GM21528 (cell line): ENCODE measurements around the gene IRF2.

Source experiments
- ATAC-seq: cut with Tn5 transposase; IDR thresholded peaks from one replicate; pipeline ENCODE4 v1.9.1; 2021; ENCODE audit warnings: mild to moderate bottlenecking, moderate library complexity; ENCODE audit not compliant: unreplicated experiment, low FRiP score

The IRF2 gene

DNA sequence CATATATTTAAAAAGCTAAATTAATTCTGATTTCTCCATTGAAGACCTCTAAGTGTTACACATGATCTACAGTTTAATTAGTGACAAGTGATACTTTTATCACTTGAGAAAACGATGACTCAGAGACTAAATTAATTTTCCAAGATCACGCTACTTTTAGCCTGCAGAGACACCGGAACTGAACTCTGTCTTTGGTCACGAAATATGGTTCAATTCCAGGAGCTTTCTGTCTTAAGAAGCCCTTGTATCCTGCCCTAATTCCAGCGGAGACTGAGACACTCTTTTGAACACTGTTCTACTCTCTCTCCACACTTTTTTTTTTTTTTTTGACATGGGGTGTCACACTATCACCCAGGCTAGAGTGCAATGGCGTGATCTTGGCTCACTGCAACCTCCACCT lies 63.6 kb downstream of the IRF2 start:
- ATAC-seq, result no peak

- ATAC-seq, result no peak
These were observed 64.2 kb downstream of the IRF2 start for GRCh38 chr4:184409911-184410692.

DNA sequence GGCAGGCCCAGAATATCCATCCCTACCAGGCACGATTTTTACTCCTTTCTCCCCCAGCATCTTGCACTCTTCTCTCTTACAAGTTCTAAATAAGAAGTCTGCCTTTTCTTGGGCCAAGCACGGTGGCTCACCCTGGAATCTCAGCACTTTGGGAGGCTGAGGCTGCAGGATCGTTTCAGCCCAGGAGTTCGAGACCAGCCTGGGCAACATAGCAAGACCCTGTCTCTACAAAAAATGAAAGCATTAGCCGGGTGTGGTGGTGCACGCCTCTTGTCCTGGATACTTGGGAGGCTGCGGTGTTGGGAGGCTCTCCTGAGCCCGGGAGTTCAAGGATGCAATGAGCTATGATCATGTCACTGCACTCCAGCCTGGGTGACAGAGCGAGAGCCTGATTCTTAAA lies 64.8 kb downstream of the IRF2 start:
- no peak for ATAC-seq

- no peak for ATAC-seq
These were observed 65.7 kb downstream of the IRF2 start for GRCh38 chr4:184408684-184409081.

DNA sequence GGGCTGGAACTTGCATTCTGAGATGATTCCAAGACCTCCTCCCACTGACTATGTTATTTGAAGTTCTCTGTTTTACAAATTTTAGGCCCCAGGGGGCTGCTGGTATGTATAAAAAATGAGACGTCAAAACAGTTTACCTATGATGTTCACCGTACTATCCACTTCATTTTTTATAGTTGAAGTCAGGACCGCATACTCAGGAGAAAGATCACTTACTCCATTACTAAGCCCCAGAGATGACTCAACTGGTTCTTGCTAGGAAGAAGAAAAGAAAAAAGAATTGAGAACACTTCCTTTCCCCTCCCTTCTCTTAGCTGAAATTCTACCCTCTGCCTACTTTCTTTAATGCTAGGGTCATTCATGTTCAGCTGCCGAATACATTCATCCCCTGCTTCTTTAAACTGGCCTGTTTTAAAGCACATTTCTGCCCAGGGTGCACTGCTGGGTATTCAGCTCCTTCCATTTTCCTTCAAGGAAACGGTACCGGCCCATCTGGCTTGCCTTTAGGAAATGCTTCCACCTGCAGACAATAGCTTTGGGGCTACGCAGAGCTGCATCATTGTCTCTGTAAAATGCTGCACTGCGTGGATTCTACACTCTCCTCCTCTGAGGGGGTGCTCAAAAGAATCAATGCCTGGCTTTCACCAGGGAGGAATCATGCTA lies 66.2 kb downstream of the IRF2 start:
- ATAC-seq, result no peak

- no peak for ATAC-seq
These were observed 67.4 kb downstream of the IRF2 start for GRCh38 chr4:184406958-184407391.

DNA sequence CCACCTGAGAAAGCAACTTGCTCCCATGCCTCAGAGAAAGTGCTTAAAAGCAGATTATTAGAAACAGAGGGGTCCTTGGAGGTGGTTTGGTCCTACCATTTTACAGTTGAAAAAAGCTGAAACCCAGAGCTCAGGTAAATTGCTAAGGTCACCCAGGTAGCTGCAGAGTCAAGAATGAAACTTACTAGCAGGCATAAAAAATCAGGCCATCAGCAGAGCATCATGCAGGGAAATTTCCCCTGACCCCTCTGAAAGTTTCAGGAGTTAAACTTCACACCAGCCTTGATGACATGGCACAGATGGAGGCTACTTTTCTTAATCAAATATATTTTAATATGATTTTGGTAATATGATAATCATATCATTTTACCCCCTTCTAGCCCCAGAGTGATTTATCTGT lies 70.3 kb downstream of the IRF2 start:
- no peak for ATAC-seq

- ATAC-seq, result no peak
These were observed 71.0 kb downstream of the IRF2 start for GRCh38 chr4:184403384-184403781.

- ATAC-seq, result no peak
These were observed 71.5 kb downstream of the IRF2 start for GRCh38 chr4:184402740-184403383.

GRCh38 chr4:184402239-184402638 lies 72.1 kb downstream of the IRF2 start:
- no peak for ATAC-seq

GRCh38 chr4:184401397-184402171 lies 72.8 kb downstream of the IRF2 start:
- ATAC-seq, result no peak

GRCh38 chr4:184400891-184401290 lies 73.5 kb downstream of the IRF2 start:
- ATAC-seq, result no peak

- no peak for ATAC-seq
These were observed 73.9 kb downstream of the IRF2 start for GRCh38 chr4:184400375-184400870.

DNA sequence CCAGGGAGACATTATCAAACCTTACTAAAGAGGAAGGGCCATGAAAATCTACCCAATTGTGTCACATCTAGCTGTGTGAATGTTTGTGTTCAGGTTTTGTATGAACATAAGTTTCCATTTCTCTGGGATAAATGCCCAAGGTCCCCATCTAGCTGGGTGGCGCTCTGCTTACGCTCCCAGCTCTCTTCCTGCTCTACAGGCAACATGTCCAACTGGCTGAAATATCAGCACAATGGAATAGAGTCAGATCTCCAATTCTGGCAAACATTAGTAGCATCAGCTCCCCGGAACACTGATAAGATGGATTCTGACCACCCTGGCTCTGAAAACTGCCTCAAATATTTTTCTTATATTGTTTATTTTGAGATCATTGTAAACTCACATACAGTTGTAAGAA lies 74.8 kb downstream of the IRF2 start:
- no peak for ATAC-seq

DNA sequence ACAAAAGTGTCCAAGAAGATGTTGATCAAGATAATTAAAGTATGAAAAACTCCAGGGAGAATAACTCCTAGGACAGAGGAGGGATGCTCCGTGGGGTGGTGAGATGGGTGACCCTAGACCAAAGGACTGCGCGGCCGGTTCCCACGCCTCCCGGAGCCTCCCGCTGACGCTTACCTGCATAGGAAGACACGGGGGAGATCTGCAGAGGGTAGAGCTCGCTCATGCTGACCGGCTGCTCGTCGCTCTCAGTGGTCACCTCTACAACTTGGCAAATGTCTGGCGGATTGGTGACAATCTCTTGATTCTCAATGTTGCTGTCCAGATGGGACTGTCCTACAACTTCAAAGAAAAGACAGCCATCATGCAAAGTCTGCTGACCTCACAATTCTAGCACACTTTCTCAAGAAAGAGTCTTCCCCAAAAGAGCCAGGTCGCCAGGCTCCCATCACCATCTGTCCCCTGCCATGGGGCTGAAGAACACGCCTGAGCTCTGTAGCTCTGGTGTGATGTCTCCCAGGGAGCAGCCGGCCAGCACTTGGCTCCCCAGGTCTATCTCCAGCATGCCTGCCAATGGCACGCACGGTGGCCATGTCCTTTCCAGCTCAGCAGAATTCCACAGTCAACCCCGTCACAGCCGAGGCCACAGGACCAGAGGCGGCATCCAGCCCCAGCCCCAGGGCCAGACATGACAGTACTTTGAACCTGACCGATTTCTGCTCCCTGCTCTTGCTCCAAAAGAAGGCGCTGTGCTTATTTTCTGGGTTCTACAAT lies 75.4 kb downstream of the IRF2 start:
- no peak for ATAC-seq

DNA sequence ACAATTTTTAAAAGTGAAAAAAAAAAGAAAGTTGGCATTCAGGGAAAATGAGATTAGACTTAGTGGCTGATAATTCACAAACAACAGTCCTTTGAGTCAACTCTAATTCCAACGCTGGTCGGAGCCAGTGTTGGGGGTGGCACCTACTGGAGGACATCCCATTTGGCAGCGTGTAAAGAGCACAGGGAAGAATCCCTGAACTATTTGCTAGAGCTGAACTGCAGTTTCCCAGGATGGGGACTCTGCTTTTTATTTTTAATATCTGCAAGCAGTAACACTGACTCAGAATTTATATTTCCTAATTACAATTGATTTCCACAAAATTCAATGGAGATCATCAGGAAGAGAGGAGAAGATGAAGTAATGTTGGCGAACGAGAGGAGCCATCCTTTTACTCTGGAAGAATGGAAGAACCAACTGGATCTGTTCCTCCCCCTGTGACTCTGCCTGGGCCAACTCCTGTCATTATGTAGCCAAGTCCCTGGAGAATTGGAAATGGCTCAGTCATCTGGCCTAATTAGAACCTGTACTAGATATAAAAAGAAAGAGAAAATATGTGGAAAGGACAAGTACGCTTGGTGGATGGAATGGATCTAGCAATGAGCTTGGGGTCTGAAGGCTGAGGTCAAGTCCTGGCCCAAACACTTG lies 76.7 kb downstream of the IRF2 start:
- no peak for ATAC-seq

DNA sequence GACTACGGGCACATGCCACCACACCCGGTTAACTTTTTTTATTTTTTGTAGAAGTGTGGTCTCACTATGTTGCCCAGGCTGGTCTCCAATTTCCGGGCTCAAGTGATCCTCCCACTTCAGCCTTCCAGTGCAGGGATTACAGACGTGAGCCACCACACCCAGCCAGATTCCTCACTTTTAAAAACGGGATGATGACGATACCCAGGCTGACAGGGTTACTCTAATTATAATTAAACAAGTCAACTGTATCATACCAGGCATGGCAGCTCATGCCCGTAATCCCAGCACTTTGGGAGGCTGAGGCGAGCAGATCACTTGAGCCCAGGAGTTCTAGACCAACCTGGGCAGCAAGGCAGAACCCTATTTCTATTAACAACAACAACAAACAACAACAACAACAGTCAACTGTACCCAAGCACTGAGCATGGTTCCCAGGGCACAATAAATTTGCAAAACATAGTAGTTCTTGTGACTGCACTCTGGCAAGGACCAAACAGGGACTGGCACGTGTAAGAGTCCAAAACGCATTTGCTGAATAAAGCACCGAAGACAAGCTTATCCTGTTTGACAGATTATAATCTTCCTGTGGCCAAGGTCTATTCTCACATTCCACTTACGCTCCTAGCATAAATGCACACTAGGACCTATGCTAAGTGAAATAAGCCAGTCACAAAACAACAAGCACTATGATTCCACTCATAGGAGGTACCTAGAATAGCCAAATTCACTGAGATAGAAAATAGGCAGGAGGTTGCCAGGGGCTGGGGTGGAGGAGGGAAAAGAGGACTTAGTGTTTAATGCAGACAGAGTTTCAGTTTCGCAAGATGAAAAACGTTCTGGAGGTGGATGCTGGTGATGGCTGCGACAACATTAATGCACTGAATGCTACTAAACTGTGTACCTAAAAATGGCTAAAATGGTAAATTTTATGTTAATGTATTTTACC lies 77.5 kb downstream of the IRF2 start:
- ATAC-seq, result no peak

DNA sequence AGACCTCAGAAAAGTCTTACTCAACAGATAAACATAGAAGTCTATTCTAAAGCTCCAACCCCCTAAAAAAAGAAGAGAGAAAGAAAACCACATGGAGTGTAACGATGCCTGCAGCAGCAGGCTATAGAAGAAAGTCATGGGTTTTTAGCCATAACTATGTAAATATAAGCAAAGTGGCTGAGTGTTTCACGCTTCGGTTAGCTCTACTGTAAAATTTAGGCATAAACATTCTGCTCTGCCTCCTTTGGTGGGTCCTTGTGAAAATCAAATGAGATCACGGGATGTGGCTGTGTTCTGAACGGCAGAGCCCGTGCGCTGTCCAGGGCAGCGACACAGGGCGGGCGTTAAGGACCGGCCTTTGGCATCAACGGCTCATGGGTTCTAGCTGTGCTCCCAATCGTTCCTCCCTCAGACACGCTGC lies 78.4 kb downstream of the IRF2 start:
- peak; percentile 82 for ATAC-seq
